Skeletal muscle cell (primary cell): Measurements from ENCODE around the gene FOXJ3.

ENCODE experiments used
- DNase-seq: peaks from one replicate; pipeline ENCODE4 v3.0.0-alpha.2; 2010; ENCODE audit warnings: low read depth
- H3K4me3 ChIP-seq: 2 replicates; pipeline ENCODE4 v1.5.1; 2011; ENCODE audit warnings: low read depth, mild to moderate bottlenecking, control low read depth, low read length, moderate library complexity

Gene FOXJ3

DNA sequence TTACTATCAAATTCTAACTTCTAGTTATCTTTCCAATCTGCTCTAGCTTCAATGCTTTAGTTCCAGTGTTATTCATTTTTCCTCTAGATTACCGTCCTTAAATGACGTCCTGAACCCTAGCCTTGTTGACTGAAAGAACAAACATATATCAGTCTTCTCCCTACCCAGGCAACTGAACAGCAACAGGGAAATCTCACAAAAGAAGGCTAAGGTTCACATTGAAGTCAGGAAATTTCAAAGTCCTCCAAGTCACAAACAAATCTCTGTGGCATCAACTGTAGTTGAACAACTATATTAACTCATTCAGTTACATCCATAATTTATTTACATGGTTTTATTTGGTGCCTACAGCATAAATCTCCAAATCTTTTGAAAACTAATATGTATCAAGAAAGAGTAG, 19.5 kb downstream of the FOXJ3 start:
- no peak overlapping the region for H3K4me3 ChIP-seq
- no peak for DNase-seq

DNA sequence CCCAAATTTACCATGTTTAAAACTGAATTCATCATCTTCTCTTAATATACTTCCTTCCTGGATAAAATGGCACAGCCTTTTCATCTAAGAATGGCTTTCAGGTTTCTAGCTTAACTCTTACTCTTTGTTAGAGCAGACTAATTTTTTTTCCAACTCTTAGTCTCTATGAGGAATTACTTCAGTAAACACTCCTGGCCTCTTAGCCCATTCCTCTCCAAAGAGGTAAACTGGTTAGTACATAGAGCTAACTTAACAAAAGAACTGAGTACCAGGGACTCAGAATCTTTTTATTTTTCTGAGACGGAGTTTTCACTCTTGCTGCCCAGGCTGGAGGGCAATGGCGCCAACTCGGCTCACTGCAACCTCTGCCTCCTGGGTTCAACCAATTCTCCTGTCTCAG, 21.1 kb downstream of the FOXJ3 start:
- DNase-seq: no peak
- no peak overlapping the region for H3K4me3 ChIP-seq

DNA sequence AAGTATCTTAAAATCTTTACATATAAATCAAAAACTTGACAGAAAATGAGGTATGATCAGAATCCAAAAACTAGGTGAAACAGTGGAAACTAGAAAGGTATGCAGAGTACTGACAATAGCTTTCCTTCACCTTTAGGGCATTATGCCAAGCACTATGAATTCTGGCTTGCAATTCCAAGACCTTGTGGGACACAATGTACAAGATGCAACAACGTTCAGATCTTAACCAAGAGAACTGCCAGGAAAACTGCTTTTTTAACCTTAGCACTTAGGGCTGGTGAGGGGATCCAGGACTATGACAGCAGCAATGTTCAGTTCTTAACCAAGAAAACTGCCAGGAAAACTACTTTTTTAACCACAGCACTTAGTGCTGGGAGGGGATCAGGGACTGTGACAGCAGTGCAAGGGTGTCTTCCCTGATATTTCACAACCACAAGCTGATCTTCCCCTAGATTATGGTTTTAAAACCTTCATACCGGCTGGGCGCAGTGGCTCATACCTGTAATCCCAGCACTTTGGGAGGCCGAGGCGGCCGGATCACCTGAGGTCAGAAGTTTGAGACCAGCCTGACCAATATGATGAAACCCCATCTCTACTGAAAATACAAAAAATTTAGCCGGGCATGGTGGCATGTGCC, 22.3 kb downstream of the FOXJ3 start:
- DNase-seq: no peak
- no peak overlapping the region for H3K4me3 ChIP-seq

DNA sequence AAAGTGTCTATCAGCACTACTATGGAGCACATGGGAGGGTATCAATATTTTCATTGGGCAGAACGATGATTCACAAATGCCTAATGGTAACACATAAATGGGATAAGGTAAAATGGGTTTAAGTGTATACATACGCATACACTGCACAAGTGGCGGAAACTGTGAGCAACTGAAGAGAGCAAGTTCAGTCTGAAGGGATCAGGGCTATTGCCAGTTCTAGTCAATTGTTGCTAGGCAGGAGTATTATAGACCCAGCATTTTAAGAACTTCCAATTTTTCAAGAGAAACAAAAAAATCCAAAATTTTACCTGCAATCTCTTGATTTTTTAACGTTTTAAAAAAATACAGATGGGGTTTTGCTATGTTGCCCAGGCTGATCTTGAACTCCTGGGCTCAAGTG, 23.1 kb downstream of the FOXJ3 start:
- DNase-seq: no peak
- no peak overlapping the region for H3K4me3 ChIP-seq

DNA sequence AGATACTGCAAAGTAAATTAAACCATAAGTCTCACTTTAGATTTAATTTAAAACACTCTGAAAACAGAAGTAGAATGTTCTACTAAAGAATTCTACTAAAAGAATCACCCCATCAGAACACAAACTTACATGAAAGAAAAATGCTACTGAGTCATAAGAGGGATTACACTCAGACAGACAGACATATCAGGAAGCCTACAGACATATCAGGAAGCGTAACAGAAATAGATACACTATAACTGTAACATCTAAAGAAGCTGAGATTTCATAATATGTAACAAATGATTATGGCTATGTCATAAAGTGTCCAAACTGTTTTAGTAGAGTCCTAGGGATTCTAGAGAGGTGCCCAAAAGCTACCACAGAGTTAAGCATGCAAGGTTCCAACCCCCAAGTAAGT, 23.9 kb downstream of the FOXJ3 start:
- no peak for DNase-seq
- H3K4me3 ChIP-seq: no peak overlapping the region

DNA sequence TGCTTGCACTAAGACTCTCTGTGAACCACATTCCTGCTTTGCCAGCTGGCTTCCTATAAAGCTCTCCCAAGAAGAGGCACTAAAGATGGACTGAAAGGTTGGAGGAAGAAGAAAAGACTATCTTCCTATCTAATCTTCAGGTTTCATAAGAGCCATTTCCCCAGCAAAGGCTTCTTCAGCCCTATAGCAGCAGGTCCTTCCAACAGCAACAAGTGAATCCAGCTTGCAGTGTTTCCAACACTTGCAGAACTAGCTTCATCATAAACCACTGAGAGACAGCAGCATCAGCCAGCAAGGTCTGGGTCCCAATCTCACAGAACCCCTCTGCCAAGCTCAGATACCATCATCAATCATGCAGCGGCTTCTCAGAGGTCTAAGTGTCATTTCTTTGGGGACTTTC, 28.1 kb downstream of the FOXJ3 start:
- no peak for DNase-seq
- H3K4me3 ChIP-seq: no peak overlapping the region

DNA sequence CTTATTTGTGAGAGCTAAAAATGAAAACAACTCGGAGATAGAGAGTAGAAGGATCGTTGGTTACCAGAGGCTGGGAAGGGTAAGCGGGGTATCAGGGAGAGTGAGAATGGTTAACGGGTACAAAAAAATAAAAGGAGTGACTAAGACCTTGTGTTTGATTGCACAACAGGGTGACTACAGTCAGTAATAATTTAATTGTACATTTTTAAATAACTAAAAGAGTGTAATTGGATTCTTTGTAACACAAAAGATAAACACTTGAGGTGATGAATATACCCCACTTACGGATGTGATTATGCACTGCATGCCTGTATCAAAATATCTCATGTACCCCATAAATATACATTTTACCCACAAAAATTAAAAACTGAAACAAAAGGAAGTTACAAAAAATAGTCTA, 29.4 kb downstream of the FOXJ3 start:
- no peak for DNase-seq
- no peak overlapping the region for H3K4me3 ChIP-seq

DNA sequence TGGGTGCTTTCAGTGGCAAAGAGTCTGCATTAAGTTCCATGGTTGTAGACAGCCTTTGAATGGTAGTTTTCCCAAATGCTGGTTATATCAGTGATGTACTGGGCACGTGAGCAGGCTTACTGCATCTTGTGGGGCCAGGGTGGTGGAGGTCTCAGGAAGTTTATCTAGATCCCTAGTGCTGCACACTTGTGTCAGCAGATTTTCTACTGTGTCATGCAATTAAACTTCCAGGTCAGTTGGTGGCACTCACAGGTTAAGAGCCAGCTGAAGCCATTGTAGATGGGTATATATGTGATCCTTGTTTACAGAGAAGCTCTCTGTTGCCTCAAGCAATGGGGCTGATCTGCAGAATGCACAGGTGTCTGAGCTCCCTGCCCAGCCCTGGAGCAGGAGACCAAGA, 33.0 kb downstream of the FOXJ3 start:
- H3K4me3 ChIP-seq: no peak overlapping the region
- DNase-seq: no peak

DNA sequence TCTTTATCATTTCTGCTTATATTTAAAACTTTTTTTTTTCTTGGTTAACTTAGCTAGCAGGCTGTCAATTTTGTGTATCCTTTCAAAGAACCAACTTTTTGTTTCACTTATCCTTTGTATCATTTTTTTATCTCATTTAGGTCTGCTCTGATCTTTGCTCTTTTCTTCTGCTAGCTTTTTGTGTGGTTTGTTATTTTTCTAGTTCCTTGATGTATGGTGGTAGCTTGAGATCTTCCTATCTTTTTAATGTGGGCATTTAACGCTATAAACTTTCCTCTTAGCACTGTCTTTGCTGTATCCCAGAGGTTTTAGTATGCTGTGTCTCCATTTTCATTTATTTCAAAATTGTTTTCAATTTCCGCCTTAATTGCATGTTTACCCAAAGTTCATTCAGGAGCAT, 36.5 kb downstream of the FOXJ3 start:
- no peak overlapping the region for H3K4me3 ChIP-seq
- DNase-seq: no peak

DNA sequence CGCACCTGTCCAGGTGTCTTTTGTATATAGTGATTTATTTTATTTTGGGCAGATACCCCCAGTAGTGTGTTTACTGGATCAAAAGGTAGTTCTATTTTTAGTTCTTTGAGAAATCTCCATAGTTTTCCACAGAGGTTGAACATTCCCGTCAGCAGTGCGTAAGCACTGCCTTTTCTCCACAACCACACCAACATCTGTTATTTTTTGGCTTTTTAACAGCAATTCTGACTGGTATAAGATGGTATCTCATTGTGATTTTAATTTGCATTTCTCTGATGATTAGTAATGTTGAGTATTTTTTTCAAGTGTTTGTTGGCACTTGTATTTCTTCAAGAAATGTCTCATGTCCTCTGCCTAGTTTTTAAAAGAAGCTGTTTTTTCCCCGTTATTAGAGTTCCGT, 39.2 kb downstream of the FOXJ3 start:
- no peak overlapping the region for H3K4me3 ChIP-seq
- no peak for DNase-seq

DNA sequence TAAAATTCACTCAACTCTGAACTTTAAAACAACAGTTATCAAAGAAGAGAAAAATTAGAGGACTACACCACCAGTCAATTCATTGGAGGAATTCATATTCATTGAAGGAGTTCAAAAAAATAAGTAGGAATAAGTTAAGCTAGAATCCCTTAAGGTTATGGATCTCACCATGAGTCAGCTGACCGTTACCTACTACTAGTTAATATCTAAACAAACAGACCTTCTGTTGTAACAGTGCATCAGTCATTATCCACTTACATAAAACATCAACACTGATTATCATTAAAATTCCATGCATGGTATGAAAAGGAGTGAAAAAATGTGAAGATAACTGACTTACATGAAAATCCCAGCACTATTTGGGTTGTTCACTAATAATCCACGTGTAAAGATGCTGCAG, 44.9 kb downstream of the FOXJ3 start:
- no peak overlapping the region for H3K4me3 ChIP-seq
- no peak for DNase-seq

DNA sequence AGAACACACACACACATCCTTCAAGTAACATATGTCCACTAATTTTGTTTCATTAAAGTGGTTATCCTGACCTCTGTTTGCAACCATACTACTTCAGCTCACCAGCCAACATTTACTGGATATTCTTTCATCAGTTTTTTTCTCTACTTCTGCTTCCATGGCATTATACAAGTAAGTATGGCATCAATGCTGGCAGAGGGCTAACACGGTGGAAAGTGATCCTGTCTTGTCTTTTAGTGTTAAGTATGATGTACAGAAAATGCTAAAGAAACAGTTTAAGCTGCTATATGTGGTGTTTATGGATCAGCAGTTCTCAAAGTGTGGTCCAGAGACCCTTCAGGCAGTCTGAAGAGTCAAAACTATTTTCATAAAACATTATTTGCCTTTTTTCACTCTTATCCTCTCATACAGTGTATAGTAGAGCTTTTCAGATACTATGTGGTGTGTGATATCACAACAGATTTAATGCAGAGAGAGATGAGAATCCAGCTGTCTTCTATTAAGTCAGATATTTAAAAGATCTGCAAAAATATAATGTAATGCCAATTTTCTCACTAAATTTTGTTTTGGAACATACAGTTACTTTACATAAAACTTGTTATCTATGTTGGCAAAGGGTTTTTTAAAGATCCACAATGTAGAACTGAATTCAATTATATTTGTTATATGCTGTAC, 46.6 kb downstream of the FOXJ3 start:
- H3K4me3 ChIP-seq: no peak overlapping the region
- DNase-seq: no peak

DNA sequence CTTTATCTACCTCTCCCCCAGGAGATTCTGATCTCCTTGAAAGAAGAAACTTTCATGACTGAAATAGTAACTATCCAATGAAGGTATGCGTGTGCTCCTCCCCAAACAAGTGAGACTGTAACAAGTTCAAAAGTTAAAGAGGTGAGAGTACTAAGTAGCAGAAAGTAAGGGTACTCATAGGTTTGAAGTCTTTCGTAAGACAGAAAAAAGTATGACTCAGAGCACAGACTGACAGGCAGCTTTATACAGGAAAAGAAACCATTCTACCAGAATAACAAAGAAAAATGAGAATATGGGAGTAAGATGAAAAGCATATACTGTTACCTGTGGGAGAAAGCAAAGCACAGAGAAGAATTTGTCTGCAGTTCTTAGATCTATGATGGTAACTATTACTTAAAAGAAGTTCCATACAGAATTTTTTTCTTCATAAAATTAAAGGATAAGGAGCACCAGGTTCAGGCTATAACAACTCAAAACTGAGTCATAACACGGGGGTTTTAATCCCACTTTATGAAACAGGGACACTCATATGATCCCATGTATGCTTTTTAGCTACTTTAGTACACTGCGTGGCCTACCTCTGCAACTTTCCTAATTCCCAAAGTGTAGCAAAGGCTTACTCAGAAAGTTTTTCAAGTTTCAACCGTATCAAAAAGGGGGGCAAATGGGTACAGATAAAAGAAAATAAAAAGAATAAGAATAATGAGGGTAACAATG, 52.0 kb downstream of the FOXJ3 start:
- no peak for DNase-seq
- H3K4me3 ChIP-seq: no peak overlapping the region

DNA sequence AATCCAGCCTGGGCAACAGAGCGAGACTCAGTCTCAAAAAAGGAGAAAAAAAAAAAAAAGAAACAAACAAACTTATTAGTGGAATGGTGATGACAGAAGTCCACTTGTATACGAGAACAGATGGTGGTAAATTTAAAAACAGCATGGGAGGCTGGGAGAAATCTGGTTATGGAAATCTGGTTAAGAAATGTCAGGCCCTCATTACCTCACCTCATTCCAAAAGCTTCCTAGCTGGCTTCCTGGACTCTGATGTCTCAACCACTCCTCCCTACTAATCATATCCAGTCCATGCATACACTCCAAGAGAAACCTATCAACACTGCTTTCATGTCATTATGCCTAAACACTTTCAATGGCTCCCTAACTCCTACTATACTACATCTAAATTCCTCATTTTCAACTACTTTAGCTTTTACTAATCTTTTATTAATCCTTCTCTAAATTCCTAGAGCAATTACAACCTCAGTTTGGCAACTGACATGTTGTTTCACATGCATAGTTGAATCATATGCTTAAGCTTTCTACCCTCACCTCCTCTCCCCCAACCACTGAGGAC, 52.9 kb downstream of the FOXJ3 start:
- no peak overlapping the region for H3K4me3 ChIP-seq
- peak; percentile 24 for DNase-seq

DNA sequence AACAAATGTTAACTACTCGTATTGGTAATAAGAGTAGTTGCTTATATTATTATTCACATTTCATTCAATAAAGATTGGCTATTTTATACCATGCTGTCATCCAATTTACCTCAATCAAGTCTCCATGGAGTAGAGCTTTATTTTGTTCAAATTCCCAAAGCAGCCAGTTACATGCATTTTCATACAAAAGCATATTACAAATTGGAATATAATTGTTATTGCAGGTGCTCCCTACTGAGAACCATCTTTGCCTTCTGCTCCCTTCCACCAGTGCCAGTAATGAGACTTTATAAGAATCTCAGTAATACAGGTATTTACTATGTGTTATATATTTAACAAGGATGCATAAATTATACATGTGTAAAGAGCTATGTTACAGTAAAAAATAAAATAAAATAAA, 54.2 kb downstream of the FOXJ3 start:
- no peak for DNase-seq
- no peak overlapping the region for H3K4me3 ChIP-seq

DNA sequence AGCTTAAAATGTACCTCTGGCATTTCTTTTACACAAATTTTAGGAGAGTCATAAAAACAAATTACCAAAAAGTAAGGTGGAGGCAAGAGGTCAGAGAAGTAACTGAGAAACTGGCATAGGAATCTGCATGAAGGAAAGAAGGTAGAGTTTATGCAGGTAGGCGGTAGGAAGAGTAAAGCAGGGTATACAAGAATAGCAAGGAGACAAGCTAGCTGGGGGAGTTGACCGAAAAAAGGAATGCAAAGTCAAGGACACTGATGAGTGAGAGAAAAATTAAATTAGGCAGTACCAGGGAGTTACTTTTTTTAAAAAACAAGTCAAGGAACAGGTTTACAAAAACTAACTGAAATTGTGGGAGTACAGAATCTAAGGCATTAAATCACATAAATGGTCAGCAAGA, 56.0 kb downstream of the FOXJ3 start:
- no peak overlapping the region for H3K4me3 ChIP-seq
- no peak for DNase-seq

DNA sequence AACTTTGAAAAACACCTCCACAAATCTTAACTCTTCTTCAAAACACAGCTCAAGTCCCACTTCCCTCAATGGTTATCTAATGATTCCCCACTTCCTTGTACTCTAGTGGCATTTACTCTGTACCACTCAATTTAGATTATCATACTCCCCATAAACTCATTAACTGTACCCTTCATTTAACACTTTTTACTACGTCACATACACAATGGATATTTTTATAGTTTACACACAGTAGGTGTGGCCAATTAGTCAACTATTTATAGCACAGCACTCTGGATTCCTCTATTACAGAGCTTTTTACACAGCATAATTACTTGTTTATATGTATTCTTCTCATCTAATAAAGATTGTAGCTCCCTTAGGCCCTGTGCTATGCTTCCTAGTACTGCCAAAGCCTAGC, 62.1 kb downstream of the FOXJ3 start:
- no peak overlapping the region for H3K4me3 ChIP-seq
- no peak for DNase-seq

DNA sequence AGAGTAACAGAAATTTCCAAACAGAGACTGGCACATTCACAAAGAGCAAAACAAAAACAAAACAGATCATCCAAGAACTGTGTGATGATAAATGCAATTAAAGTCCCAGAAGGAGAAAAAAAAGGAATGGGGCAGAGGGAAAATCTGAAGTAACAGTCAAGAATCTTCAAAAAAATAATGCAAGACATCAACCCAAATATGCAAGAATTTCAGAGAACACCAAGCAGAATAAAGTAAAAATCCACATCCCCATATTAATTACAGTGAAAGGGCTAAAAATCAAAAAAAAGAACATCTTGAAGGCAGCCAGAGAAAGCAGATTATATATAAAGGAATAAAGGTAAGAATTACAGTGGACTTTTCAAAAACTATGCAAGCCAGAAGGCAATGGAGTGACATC, 67.1 kb downstream of the FOXJ3 start:
- no peak overlapping the region for H3K4me3 ChIP-seq
- no peak for DNase-seq

DNA sequence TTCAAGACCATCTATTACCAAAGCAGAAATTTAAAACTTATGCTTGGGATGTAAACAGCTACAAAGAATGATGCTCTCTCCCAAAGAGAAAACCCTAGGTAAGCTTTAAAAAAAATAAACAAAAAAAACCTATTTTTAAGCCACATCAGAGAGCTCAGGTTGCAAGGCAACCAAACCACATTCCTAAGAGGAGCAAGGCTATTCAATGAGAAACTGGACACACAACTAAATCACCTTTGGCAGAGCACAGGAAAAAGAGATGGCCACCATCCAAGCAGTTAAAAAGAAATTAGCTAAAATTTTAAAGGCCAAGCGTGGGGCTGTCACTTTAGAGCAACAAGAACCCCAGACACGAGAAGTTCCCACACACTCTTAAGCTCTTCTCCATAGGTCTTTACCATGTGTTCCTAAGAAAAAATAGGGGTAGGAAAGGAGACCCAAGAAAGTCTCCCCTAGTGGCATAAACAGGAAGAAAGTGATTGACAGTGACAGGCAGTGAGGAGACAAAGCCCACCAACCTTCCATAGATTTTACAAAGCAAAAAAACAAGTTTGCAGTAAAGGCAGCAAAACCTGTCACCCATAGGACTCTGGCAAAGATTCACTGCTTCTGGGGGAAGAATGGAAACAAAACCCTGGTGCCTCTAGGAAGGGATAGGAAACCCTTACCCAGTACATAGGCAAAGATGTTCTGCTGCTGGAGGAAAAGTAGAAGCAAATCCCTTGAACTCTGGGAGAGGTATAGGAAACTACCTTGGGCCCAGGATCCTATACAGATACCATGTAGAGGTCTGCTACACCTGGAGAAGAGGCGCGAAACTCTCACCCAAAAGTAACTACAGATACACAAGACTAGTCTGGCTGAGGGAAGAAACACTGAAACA, 68.5 kb downstream of the FOXJ3 start:
- no peak for DNase-seq
- H3K4me3 ChIP-seq: no peak overlapping the region
